Measurements from ENCODE around the gene ACBD7. TPM values are rescaled to one million over a fixed set of nuclear protein-coding genes. Genes with fewer than 3 reads are reported as not detected.

The ACBD7 gene
- total RNA-seq, 1 experiment from 2014 or later, result 5.9 TPM

- H3K27me3 ChIP-seq (ENCODE audit: insufficient read depth, low read depth), result no peaks in the 10 kb centered on the region
- no peaks in the 10 kb centered on the region for H3K4me1 ChIP-seq (replicated peaks; ENCODE audit: insufficient read depth)
- BruUV-seq (replicated peaks), result no TSS peak
- H2AFZ ChIP-seq, result no peak overlapping the region
- intact Hi-C loops (cut with micrococcal nuclease; ENCODE audit: unreplicated experiment), result no loop called here
- ChIA-PET CTCF (no interaction called here), POLR2A (ENCODE audit: unreplicated experiment) (no interaction called here)
- H3K27ac ChIP-seq, result no peak overlapping the region
- H3K9me2 ChIP-seq (ENCODE audit: insufficient read depth), result no peaks in the 10 kb centered on the region
- no peaks in the 10 kb centered on the region for H3K79me2 ChIP-seq (ENCODE audit: low read depth)
- no peak overlapping the region for H3K4me2 ChIP-seq
- H3K4me3 ChIP-seq, result no peak overlapping the region
- no peaks in the 10 kb centered on the region for H3K36me3 ChIP-seq (ENCODE audit: low read depth)
- TF ChIP-seq EZH2 (IDR thresholded peaks at IDR 0.05; ENCODE audit: low read depth), result no peak
- no peak for TF ChIP-seq CTCF (conservative IDR thresholded peaks at IDR 0.05)
- no peaks in the 10 kb centered on the region for H4K20me1 ChIP-seq (ENCODE audit: insufficient read depth)
- DNase-seq, result no peak
- H3F3A ChIP-seq (ENCODE audit: insufficient read depth, low read depth), result no peaks in the 10 kb centered on the region
- H3K9me3 ChIP-seq (ENCODE audit: insufficient read depth, low read depth), result no peaks in the 10 kb centered on the region; the same call in 1 of the 2 replicates
These were observed 13.2 kb downstream of the ACBD7 start for GRCh38 chr10:15075421-15075820.

GRCh38 chr10:15072358-15072757 is 16.2 kb downstream of the ACBD7 start:
- H3F3A ChIP-seq (ENCODE audit: insufficient read depth, low read depth), result no peaks in the 10 kb centered on the region
- intact Hi-C loops (cut with micrococcal nuclease; ENCODE audit: unreplicated experiment), result no loop called here
- H3K4me3 ChIP-seq, result no peak overlapping the region
- no peaks in the 10 kb centered on the region for H3K9me2 ChIP-seq (ENCODE audit: insufficient read depth)
- H3K27me3 ChIP-seq (ENCODE audit: insufficient read depth, low read depth), result no peaks in the 10 kb centered on the region
- no peaks in the 10 kb centered on the region for H3K4me1 ChIP-seq (replicated peaks; ENCODE audit: insufficient read depth)
- TF ChIP-seq EZH2 (IDR thresholded peaks at IDR 0.05; ENCODE audit: low read depth) (no peak), CTCF (conservative IDR thresholded peaks at IDR 0.05) (no peak)
- ChIA-PET POLR2A (ENCODE audit: unreplicated experiment) (no interaction called here), CTCF (no interaction called here)
- H3K4me2 ChIP-seq, result no peak overlapping the region
- no peak overlapping the region for H3K27ac ChIP-seq
- no peaks in the 10 kb centered on the region; the same call in 1 of the 2 replicates for H3K9me3 ChIP-seq (ENCODE audit: insufficient read depth, low read depth)
- DNase-seq, result no peak
- no peaks in the 10 kb centered on the region for H4K20me1 ChIP-seq (ENCODE audit: insufficient read depth)
- H2AFZ ChIP-seq, result no peak overlapping the region
- BruUV-seq (replicated peaks), result no TSS peak
- H3K36me3 ChIP-seq (ENCODE audit: low read depth), result no peaks in the 10 kb centered on the region
- H3K79me2 ChIP-seq (ENCODE audit: low read depth), result no peaks in the 10 kb centered on the region

- TF ChIP-seq EZH2 (IDR thresholded peaks at IDR 0.05; ENCODE audit: low read depth) (no peak), CTCF (conservative IDR thresholded peaks at IDR 0.05) (no peak)
- ChIA-PET CTCF (no interaction called here), POLR2A (ENCODE audit: unreplicated experiment) (no interaction called here)
- intact Hi-C loops (cut with micrococcal nuclease; ENCODE audit: unreplicated experiment), result no loop called here
- no peaks in the 10 kb centered on the region for H3F3A ChIP-seq (ENCODE audit: insufficient read depth, low read depth)
- H3K4me1 ChIP-seq (replicated peaks; ENCODE audit: insufficient read depth), result no peaks in the 10 kb centered on the region
- H3K27ac ChIP-seq, result no peak overlapping the region
- no peak for DNase-seq
- no peaks in the 10 kb centered on the region; the same call in 1 of the 2 replicates for H3K9me3 ChIP-seq (ENCODE audit: insufficient read depth, low read depth)
- H3K36me3 ChIP-seq (ENCODE audit: low read depth), result no peaks in the 10 kb centered on the region
- H3K4me3 ChIP-seq, result no peak overlapping the region
- no peaks in the 10 kb centered on the region for H3K27me3 ChIP-seq (ENCODE audit: insufficient read depth, low read depth)
- no peaks in the 10 kb centered on the region for H3K79me2 ChIP-seq (ENCODE audit: low read depth)
- no TSS peak for BruUV-seq (replicated peaks)
- H2AFZ ChIP-seq, result no peak overlapping the region
- no peaks in the 10 kb centered on the region for H3K9me2 ChIP-seq (ENCODE audit: insufficient read depth)
- H3K4me2 ChIP-seq, result no peak overlapping the region
- no peaks in the 10 kb centered on the region for H4K20me1 ChIP-seq (ENCODE audit: insufficient read depth)
These were observed 19.3 kb downstream of the ACBD7 start for GRCh38 chr10:15069230-15069629.

All from PC-9 (cell line).